AG04449 (cell line): Measurements from ENCODE around the gene ZEB2.

Source experiments
- CTCF ChIA-PET: fragments of 350-600 bp; formaldehyde crosslinking; extraction: SDS; loops from one replicate; lab custom pipeline; 2021; ENCODE audit warnings: antibody characterized with exemption; lab: Yijun Ruan, JAX
- POLR2A ChIA-PET: fragments of 400-600, 350-600 bp; formaldehyde crosslinking; extraction: SDS; loops from one replicate; lab custom pipeline; 2020; ENCODE audit warnings: antibody characterized with exemption, inconsistent platforms; lab: Yijun Ruan, JAX
- DNase-seq: peaks from one replicate; pipeline ENCODE4 v3.0.0-alpha.2; 2010; ENCODE audit warnings: low read depth, low spot score
- H3K4me3 ChIP-seq: 2 replicates; pipeline ENCODE4 v1.5.1; 2011; ENCODE audit warnings: low read depth, mild to moderate bottlenecking, control low read depth, low read length
- CTCF ChIP-seq: IDR thresholded peaks from one replicate; pipeline ENCODE4 v1.5.1; 2011; ENCODE audit warnings: mild to moderate bottlenecking, moderate library complexity, low read length, control low read depth, inconsistent platforms; ENCODE audit not compliant: insufficient read depth; ENCODE audit errors: missing control alignments

The ZEB2 gene

GRCh38 chr2:144493027-144493809, 26.7 kb downstream of the ZEB2 start:
- CTCF ChIA-PET, result no interaction called here
- DNase-seq, result no peak
- TF ChIP-seq CTCF, result no peak

GRCh38 chr2:144490857-144491256, 29.1 kb downstream of the ZEB2 start:
- ChIA-PET POLR2A (interaction anchor here (0.7 kb wide), 1 partner anchor 1151 kb away, joined by 5 read pairs; no protein-coding TSS in a partner anchor), CTCF (interaction anchor here (0.7 kb wide), 1 partner anchor 11 kb away, joined by 3 read pairs; no protein-coding TSS in a partner anchor)
- H3K4me3 ChIP-seq, result no peak overlapping the region
- no peak for DNase-seq
- no peak for TF ChIP-seq CTCF

More at GRCh38 chr2:144493027-144493809, 26.7 kb downstream of the ZEB2 start:
- no peak overlapping the region for H3K4me3 ChIP-seq
- POLR2A ChIA-PET, result interaction anchor here (0.6 kb wide), 1 partner anchor 25 kb away, joined by 3 read pairs; no protein-coding TSS in a partner anchor

- POLR2A ChIA-PET, result no interaction called here
- CTCF ChIA-PET, result no interaction called here
- no peak for TF ChIP-seq CTCF
- no peak for DNase-seq
- no peak overlapping the region for H3K4me3 ChIP-seq
Measured at GRCh38 chr2:144490017-144490416, 29.9 kb downstream of the ZEB2 start.

GRCh38 chr2:144489315-144489916, 30.5 kb downstream of the ZEB2 start:
- POLR2A ChIA-PET, result no interaction called here
- H3K4me3 ChIP-seq, result no peak overlapping the region
- no peak for DNase-seq
- CTCF ChIA-PET, result no interaction called here
- no peak for TF ChIP-seq CTCF

- no peak for TF ChIP-seq CTCF
- CTCF ChIA-PET, result no interaction called here
- no peak for DNase-seq
- no peak overlapping the region for H3K4me3 ChIP-seq
- POLR2A ChIA-PET, result interaction anchor here (0.6 kb wide), 1 partner anchor 686 kb away, joined by 3 read pairs; no protein-coding TSS in a partner anchor
Measured at GRCh38 chr2:144484201-144484948, 35.5 kb downstream of the ZEB2 start.
